GM23338 (cell line): ENCODE data around the gene IGSF9B. TPM values are rescaled to one million over a fixed set of nuclear protein-coding genes. Genes with fewer than 3 reads are reported as not detected.

Source experiments
- ATAC-seq: fragments of 200-7000 bp; cut with Tn5 transposase; 3 replicates; pipeline ENCODE4 v1.9.1; 2020
- DNase-seq: peaks from one replicate; pipeline ENCODE4 v3.0.0-alpha.2; 2015; ENCODE audit warnings: low spot score
- H2AFZ ChIP-seq: fragments of 200-600 bp; sonication (generic); 2 replicates; pipeline ENCODE4 v1.8.0; 2016; ENCODE audit warnings: antibody characterized with exemption, mild to moderate bottlenecking, moderate library complexity
- H3F3A ChIP-seq: fragments of 200-600 bp; sonication (generic); replicated peaks from 2 replicates; pipeline ENCODE4 v1.8.0; 2017; ENCODE audit warnings: antibody characterized with exemption, mixed run types, low read depth
- H3K27ac ChIP-seq: fragments of 200-600 bp; sonication (generic); 2 replicates; pipeline ENCODE4 v1.6.1; 2016; ENCODE audit warnings: low read depth
- H3K27me3 ChIP-seq: fragments of 200-600 bp; sonication (generic); 2 replicates; pipeline ENCODE4 v1.8.0; 2016; ENCODE audit warnings: mild to moderate bottlenecking, mixed run types, moderate library complexity; ENCODE audit not compliant: insufficient read depth
- H3K36me3 ChIP-seq: fragments of 200-600 bp; sonication (generic); 2 replicates; pipeline ENCODE4 v1.8.0; 2016; ENCODE audit warnings: mild to moderate bottlenecking; ENCODE audit not compliant: insufficient read depth
- H3K4me1 ChIP-seq: fragments of 200-600 bp; sonication (generic); 2 replicates; pipeline ENCODE4 v1.8.0; 2016; ENCODE audit warnings: mild to moderate bottlenecking, moderate library complexity; ENCODE audit not compliant: insufficient read depth
- H3K4me2 ChIP-seq: fragments of 200-600 bp; sonication (generic); 2 replicates; pipeline ENCODE4 v1.7.1; 2017; ENCODE audit warnings: mixed run types
- H3K4me3 ChIP-seq: fragments of 200-600 bp; sonication (generic); 2 replicates; pipeline ENCODE4 v1.6.1; 2016; ENCODE audit warnings: mixed run types
- H3K79me2 ChIP-seq: fragments of 200-600 bp; sonication (generic); replicated peaks from 2 replicates; pipeline ENCODE4 v1.8.0; 2017; ENCODE audit warnings: mild to moderate bottlenecking; ENCODE audit not compliant: insufficient read depth
- H3K9me2 ChIP-seq: fragments of 200-600 bp; sonication (generic); 2 replicates; pipeline ENCODE4 v1.8.0; 2017; ENCODE audit not compliant: insufficient read depth
- H4K20me1 ChIP-seq: fragments of 200-600 bp; sonication (generic); replicated peaks from 2 replicates; pipeline ENCODE4 v1.8.0; 2017; ENCODE audit warnings: mild to moderate bottlenecking; ENCODE audit not compliant: insufficient read depth
- H3K27ac Mint-ChIP-seq: 2 replicates; pipeline ENCODE4 v1.8.0; 2020; ENCODE audit warnings: inconsistent platforms, mild to moderate bottlenecking, moderate library complexity, mixed read lengths
- H3K27me3 Mint-ChIP-seq: 3 replicates; pipeline ENCODE4 v1.8.0; 2022; ENCODE audit warnings: low read depth, mild to moderate bottlenecking, moderate library complexity, mixed read lengths, inconsistent platforms; ENCODE audit not compliant: insufficient read depth, poor library complexity
- H3K36me3 Mint-ChIP-seq: 3 replicates; pipeline ENCODE4 v1.8.0; 2021; ENCODE audit warnings: low read depth, mild to moderate bottlenecking, inconsistent platforms, moderate library complexity, mixed read lengths
- H3K4me1 Mint-ChIP-seq: 3 replicates; pipeline ENCODE4 v1.8.0; 2020; ENCODE audit warnings: mild to moderate bottlenecking, inconsistent platforms, mixed read lengths
- H3K4me3 Mint-ChIP-seq: 3 replicates; pipeline ENCODE4 v1.8.0; 2021; ENCODE audit warnings: moderate library complexity, mild to moderate bottlenecking, inconsistent platforms, mixed read lengths
- H3K9me3 Mint-ChIP-seq: 3 replicates; pipeline ENCODE4 v1.8.0; 2020; ENCODE audit warnings: moderate library complexity, mild to moderate bottlenecking, inconsistent platforms, mixed read lengths
- CREB1 ChIP-seq: fragments of 250-450 bp; sonication (Bioruptor Pico); IDR thresholded peaks from 2 replicates; pipeline ENCODE4 v1.5.0; 2020; ENCODE audit warnings: low read depth, mild to moderate bottlenecking, moderate library complexity
- CTCF ChIP-seq, 2 experiments: fragments of 200-600 bp in 1 of 2; sonication (generic) in 1 of 2; conservative IDR thresholded peaks; 2 replicates each; pipeline versions ENCODE4 v1.5.1 to v1.6.1; 2016 to 2017; ENCODE audit warnings: antibody characterized with exemption in 2 of 2, low read depth in 2 of 2, mild to moderate bottlenecking in 2 of 2, moderate library complexity in 1 of 2
- ETS1 ChIP-seq: IDR thresholded peaks from 2 replicates; pipeline ENCODE4 v1.6.1; 2016; ENCODE audit warnings: antibody characterized with exemption
- EZH2 ChIP-seq: fragments of 200-600 bp; sonication (generic); IDR thresholded peaks from one replicate; pipeline ENCODE4 v1.8.0; 2017; ENCODE audit warnings: antibody characterized with exemption, mild to moderate bottlenecking, low read depth; ENCODE audit not compliant: unreplicated experiment
- EZH2phosphoT487 ChIP-seq: fragments of 200-600 bp; sonication (generic); IDR thresholded peaks from one replicate; pipeline ENCODE4 v1.8.1; 2018; ENCODE audit warnings: antibody characterized with exemption; ENCODE audit not compliant: unreplicated experiment
- JUNB ChIP-seq: IDR thresholded peaks from one replicate; pipeline ENCODE4 v1.6.1; 2016; ENCODE audit warnings: antibody characterized with exemption; ENCODE audit not compliant: unreplicated experiment
- NANOG ChIP-seq: IDR thresholded peaks from 2 replicates; pipeline ENCODE4 v1.6.1; 2016; ENCODE audit warnings: antibody characterized with exemption, borderline replicate concordance
- POLR2AphosphoS5 ChIP-seq: IDR thresholded peaks from 2 replicates; pipeline ENCODE4 v1.6.1; 2016; ENCODE audit warnings: antibody characterized with exemption, low read depth
- REST ChIP-seq: IDR thresholded peaks from one replicate; pipeline ENCODE4 v1.6.1; 2018; ENCODE audit warnings: antibody characterized with exemption; ENCODE audit not compliant: unreplicated experiment
- STAT1 ChIP-seq: IDR thresholded peaks from one replicate; pipeline ENCODE4 v1.6.1; 2016; ENCODE audit warnings: antibody characterized with exemption; ENCODE audit not compliant: unreplicated experiment
- ZNF114 ChIP-seq: fragments of 250-450 bp; sonication (Bioruptor Pico); IDR thresholded peaks from 2 replicates; pipeline ENCODE4 v1.5.0; 2020; ENCODE audit warnings: mild to moderate bottlenecking, moderate library complexity
- ZNF331 ChIP-seq: fragments of 250-450 bp; sonication (Bioruptor Pico); IDR thresholded peaks from 2 replicates; pipeline ENCODE4 v1.5.0; 2020; ENCODE audit warnings: low read depth, mild to moderate bottlenecking, moderate library complexity
- ZNF462 ChIP-seq: fragments of 250-450 bp; sonication (Bioruptor Pico); IDR thresholded peaks from 2 replicates; pipeline ENCODE4 v1.5.0; 2020; ENCODE audit warnings: mild to moderate bottlenecking, moderate library complexity
- polyA plus RNA-seq: library from polyadenylated mRNA; unstranded; fragments of >200 nt; fragmentation: Nextera tagmentation; extraction: Ambion mirVana; gene quantifications from 2 replicates; pipeline ENCODE4 v1.2.1, GENCODE V29; 2016
- total RNA-seq: library from RNA; depleted of rRNA; stranded (reverse); fragments of >200 nt; shearing (Covaris generic); gene quantifications from 2 replicates; pipeline ENCODE4 v1.2.3, GENCODE V29; 2014

IGSF9B gene
- total and polyA plus RNA-seq, 2 experiments from 2014 or later = 8.7 to 51.2 TPM

- Mint-ChIP-seq H3K27ac (no peak overlapping the region), H3K4me3 (no peak overlapping the region), H3K4me1 (peaks cover 1% of the 10 kb centered on the region; the same call in 1 of the 3 replicates), H3K36me3 (peaks cover 58% of the 10 kb centered on the region), H3K9me3 (no peaks in the 10 kb centered on the region), H3K27me3 (no peaks in the 10 kb centered on the region)
- Histone ChIP-seq H3K4me2 (no peak overlapping the region), H3K27ac (no peak overlapping the region), H3K36me3 (no peaks in the 10 kb centered on the region; the same call in 1 of the 2 replicates), H4K20me1 (no peaks in the 10 kb centered on the region; the same call in none of the 2 replicates), H3K4me3 (no peak overlapping the region), H3K9me2 (no peaks in the 10 kb centered on the region), H3K4me1 (no peaks in the 10 kb centered on the region), H3K79me2 (no peaks in the 10 kb centered on the region), H2AFZ (no peak overlapping the region), H3K27me3 (no peaks in the 10 kb centered on the region), H3F3A (no peaks in the 10 kb centered on the region)
- DNase-seq (no peak), ATAC-seq (no peak)
- TF ChIP-seq ZNF331 (CRISPR knock-in tag) (no peak), ETS1 (no peak), CREB1 (CRISPR knock-in tag) (no peak), STAT1 (no peak), ZNF114 (CRISPR knock-in tag) (no peak), EZH2 (no peak), ZNF462 (CRISPR knock-in tag) (no peak), JUNB (no peak), REST (no peak), NANOG (no peak), POLR2AphosphoS5 (no peak), EZH2phosphoT487 (no peak), CTCF (conservative IDR thresholded peaks at IDR 0.05; ENCODE audit: low read depth in 2 of 2) (no peak)
Measured at GRCh38 chr11:133934096-133934495, 22.7 kb downstream of the IGSF9B start.
